Activated CD4-positive, alpha-beta T cell treated with anti-CD3 and anti-CD28 coated beads, Interleukin-2, amount 50 U/mL, for 24 hours (primary cell): ENCODE data around the gene ALDH1B1.

ENCODE experiments used
- DNase-seq, 2 donors: peaks; one replicate each; pipeline ENCODE4 v3.0.0-alpha.2; 2020; ENCODE audit warnings: low read depth in 1 of 2, low spot score in 1 of 2

The ALDH1B1 gene

GRCh38 chr9:38437193-38437823 is 44.8 kb downstream of the ALDH1B1 start:
- no peak for DNase-seq

- no peak for DNase-seq
Observed at GRCh38 chr9:38439291-38439915, 46.9 kb downstream of the ALDH1B1 start.

- no peak for DNase-seq
Observed at GRCh38 chr9:38439916-38440301, 47.4 kb downstream of the ALDH1B1 start.

- no peak for DNase-seq
Observed at GRCh38 chr9:38440516-38440915, 48.0 kb downstream of the ALDH1B1 start.

- DNase-seq, result no peak
Observed at GRCh38 chr9:38441347-38442085, 49.0 kb downstream of the ALDH1B1 start.

GRCh38 chr9:38442473-38443096 is 50.1 kb downstream of the ALDH1B1 start:
- DNase-seq, result no peak

GRCh38 chr9:38443181-38443580 is 50.7 kb downstream of the ALDH1B1 start:
- DNase-seq, result no peak

- DNase-seq, result no peak
Observed at GRCh38 chr9:38443597-38443996, 51.1 kb downstream of the ALDH1B1 start.

- no peak for DNase-seq
Observed at GRCh38 chr9:38445154-38446043, 52.9 kb downstream of the ALDH1B1 start.

GRCh38 chr9:38447703-38448102 is 55.2 kb downstream of the ALDH1B1 start:
- no peak for DNase-seq
